SK-N-SH (cell line): ENCODE data around the gene TES. TPM values are rescaled to one million over a fixed set of nuclear protein-coding genes. Genes with fewer than 3 reads are reported as not detected.

Source experiments
- CTCF ChIA-PET: fragments of 300-600, 350-600 bp; formaldehyde crosslinking; extraction: SDS; loops from one replicate; lab custom pipeline; 2021; lab: Yijun Ruan, JAX
- POLR2A ChIA-PET: fragments of 350-600 bp; sonication (Branson Sonifier 250); formaldehyde crosslinking; extraction: SDS; loops from one replicate; lab custom pipeline; 2020; ENCODE audit warnings: antibody characterized with exemption, inconsistent platforms; lab: Yijun Ruan, JAX
- DNase-seq: peaks from one replicate; pipeline ENCODE4 v3.0.0; 2012
- H2AFZ ChIP-seq: fragments of 200-600 bp; sonication (generic); 2 replicates; pipeline ENCODE4 v1.8.1; 2016; ENCODE audit warnings: antibody characterized with exemption, mild to moderate bottlenecking, low read depth
- H3F3A ChIP-seq: fragments of 200-600 bp; sonication (generic); replicated peaks from 2 replicates; pipeline ENCODE3; 2016; ENCODE audit warnings: antibody characterized with exemption, mild to moderate bottlenecking; ENCODE audit not compliant: insufficient read depth
- H3K27ac ChIP-seq, 2 experiments: fragments of 200-500 bp in 1 of 2; fragments of 200-600 bp in 1 of 2; sonication (Bioruptor generic) in 1 of 2; sonication (generic), shearing (Covaris generic) in 1 of 2; 2 replicates each; pipeline versions ENCODE4 v1.5.1 to v1.6.1; 2014 to 2016; ENCODE audit warnings: low read depth in 2 of 2, inconsistent platforms in 1 of 2, low read length in 1 of 2, mild to moderate bottlenecking in 1 of 2, mixed read lengths in 1 of 2
- H3K27me3 ChIP-seq: fragments of 200-600 bp; sonication (generic), shearing (Covaris generic); 2 replicates; pipeline ENCODE4 v1.6.1; 2016; ENCODE audit warnings: mixed run types; ENCODE audit not compliant: insufficient read depth
- H3K36me3 ChIP-seq, 2 experiments: fragments of 200-500 bp in 1 of 2; fragments of 200-600 bp in 1 of 2; sonication (Bioruptor generic) in 1 of 2; sonication (generic) in 1 of 2; replicated peaks in 1 of 2; 2 replicates each; pipeline versions ENCODE3 to v1.5.1; 2014 to 2016; ENCODE audit warnings: low read length in 1 of 2, mild to moderate bottlenecking in 1 of 2; ENCODE audit not compliant: insufficient read depth in 2 of 2, control insufficient read depth in 1 of 2
- H3K4me1 ChIP-seq, 2 experiments: fragments of 200-500 bp in 1 of 2; fragments of 200-600 bp in 1 of 2; sonication (Bioruptor generic) in 1 of 2; sonication (generic), shearing (Covaris generic) in 1 of 2; 2 replicates each; pipeline versions ENCODE4 v1.5.1 to v1.6.1; 2014 to 2016; ENCODE audit warnings: low read depth in 1 of 2, low read length in 1 of 2, mixed run types in 1 of 2; ENCODE audit not compliant: insufficient read depth in 2 of 2, control insufficient read depth in 1 of 2
- H3K4me2 ChIP-seq: fragments of 200-600 bp; sonication (generic), shearing (Covaris generic); 2 replicates; pipeline ENCODE4 v1.6.1; 2017; ENCODE audit warnings: mixed run types
- H3K4me3 ChIP-seq, 2 experiments: fragments of 200-500 bp in 1 of 2; fragments of 200-600 bp in 1 of 2; sonication (Bioruptor generic) in 1 of 2; sonication (generic), shearing (Covaris generic) in 1 of 2; 2 replicates each; pipeline versions ENCODE4 v1.5.1 to v1.8.1; 2014 to 2016; ENCODE audit warnings: low read depth in 2 of 2, inconsistent platforms in 1 of 2, low read length in 1 of 2, mild to moderate bottlenecking in 1 of 2, mixed read lengths in 1 of 2, moderate library complexity in 1 of 2
- H3K79me2 ChIP-seq: fragments of 200-600 bp; sonication (generic); 2 replicates; pipeline ENCODE4 v1.8.1; 2017; ENCODE audit warnings: mild to moderate bottlenecking; ENCODE audit not compliant: insufficient read depth
- H3K9ac ChIP-seq: fragments of 200-600 bp; sonication (generic); 2 replicates; pipeline ENCODE4 v1.6.1; 2017; ENCODE audit warnings: mixed run types
- H3K9me2 ChIP-seq: fragments of 200-600 bp; sonication (generic); 2 replicates; pipeline ENCODE4 v1.6.1; 2017; ENCODE audit warnings: mixed run types
- H3K9me3 ChIP-seq: fragments of 200-600 bp; sonication (generic); 2 replicates; pipeline ENCODE4 v1.6.1; 2017; ENCODE audit warnings: mixed run types, mild to moderate bottlenecking, moderate library complexity
- H4K20me1 ChIP-seq: fragments of 200-600 bp; sonication (generic); 2 replicates; pipeline ENCODE4 v1.6.1; 2017; ENCODE audit warnings: mild to moderate bottlenecking, mixed run types; ENCODE audit not compliant: insufficient read depth
- EZH2phosphoT487 ChIP-seq: fragments of 200-600 bp; sonication (generic); IDR thresholded peaks from 2 replicates; pipeline ENCODE4 v1.6.1; 2017; ENCODE audit warnings: low read depth, mixed run types, mild to moderate bottlenecking, antibody characterized with exemption, moderate library complexity, borderline replicate concordance
- IRF3 ChIP-seq: fragments of 150-350 bp; IDR thresholded peaks from 2 replicates; pipeline ENCODE4 v1.6.1; 2016; ENCODE audit warnings: mild to moderate bottlenecking, low read depth, low read length
- JUND ChIP-seq: IDR thresholded peaks from 2 replicates; pipeline ENCODE4 v1.4.0; 2012
- MAX ChIP-seq: IDR thresholded peaks from 2 replicates; pipeline ENCODE4 v1.4.0; 2012; ENCODE audit warnings: low read depth
- MXI1 ChIP-seq: IDR thresholded peaks from 2 replicates; pipeline ENCODE4 v1.6.1; 2012; ENCODE audit warnings: mild to moderate bottlenecking, low read depth, low read length, improper control_type of control experiment
- NFIC ChIP-seq: IDR thresholded peaks from 2 replicates; pipeline ENCODE4 v1.4.0; 2012; ENCODE audit warnings: borderline replicate concordance
- PBX3 ChIP-seq: IDR thresholded peaks from 2 replicates; pipeline ENCODE4; 2012
- POLR2AphosphoS5 ChIP-seq: IDR thresholded peaks from 2 replicates; pipeline ENCODE4 v1.6.1; 2012; ENCODE audit warnings: low read depth, low read length
- RXRA ChIP-seq: IDR thresholded peaks from 2 replicates; pipeline ENCODE4 v1.4.0; 2012; ENCODE audit warnings: low read depth, mild to moderate bottlenecking, borderline replicate concordance
- SIN3A ChIP-seq: IDR thresholded peaks from 2 replicates; pipeline ENCODE4 v1.6.1; 2012; ENCODE audit warnings: low read depth, mild to moderate bottlenecking, low read length, moderate library complexity, borderline replicate concordance
- SMC3 ChIP-seq: IDR thresholded peaks from 2 replicates; pipeline ENCODE4 v1.6.1; 2012; ENCODE audit warnings: low read depth, low read length, improper control_type of control experiment
- USF1 ChIP-seq: IDR thresholded peaks from 2 replicates; pipeline ENCODE4 v1.4.0; 2012; ENCODE audit warnings: low read depth, borderline replicate concordance
- YY1 ChIP-seq: IDR thresholded peaks from 2 replicates; pipeline ENCODE4 v1.4.0; 2012; ENCODE audit warnings: low read depth, mild to moderate bottlenecking
- WGBS: methylation state at CpG from one replicate; pipeline ENCODE4 v1.1.6; 2017; ENCODE audit warnings: low lambda C conversion rate; 5-methylcytosine and 5-hydroxymethylcytosine counted together
- polyA plus RNA-seq, 3 experiments: library from polyadenylated mRNA; depleted of rRNA; stranded (reverse); fragments of >200 nt; gene quantifications; 2 replicates each; pipeline ENCODE4 v1.2.3, GENCODE V29; 2012
- TF ChIP-seq, protein P1 (sequence below): IDR thresholded peaks from 2 replicates; pipeline ENCODE4 v1.6.1; 2012; ENCODE audit warnings: mild to moderate bottlenecking, low read depth, low read length, moderate library complexity

TES gene
- polyA plus RNA-seq, 1 of the 3 experiments (the other 2 are of a cell fraction) = 9.5 TPM

DNA sequence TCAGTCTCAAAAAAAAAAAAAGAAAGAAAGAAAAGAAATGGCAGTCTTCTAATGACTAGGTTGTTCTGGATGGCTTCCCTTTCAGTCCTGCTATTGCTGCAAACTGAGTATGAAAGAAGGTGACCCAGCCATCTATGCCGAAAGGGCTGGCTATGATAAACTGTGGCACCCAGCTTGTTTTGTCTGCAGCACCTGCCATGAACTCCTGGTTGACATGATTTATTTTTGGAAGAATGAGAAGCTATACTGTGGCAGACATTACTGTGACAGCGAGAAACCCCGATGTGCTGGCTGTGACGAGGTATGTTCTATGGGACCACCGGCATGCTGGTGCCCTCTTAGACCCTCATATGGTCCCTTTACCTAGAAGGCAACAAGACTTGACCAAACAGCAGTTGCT lies 41.3 kb downstream of the TES start:
- no peak overlapping the region for H3K27ac ChIP-seq
- H3K27me3 ChIP-seq = no peaks in the 10 kb centered on the region
- no peaks in the 10 kb centered on the region; a peak in 2 of 4 replicates for H3K4me1 ChIP-seq
- no peak overlapping the region for H3K9ac ChIP-seq
- H3F3A ChIP-seq = no peaks in the 10 kb centered on the region
- H3K9me2 ChIP-seq = no peaks in the 10 kb centered on the region
- H2AFZ ChIP-seq = no peak overlapping the region
- no peak for DNase-seq
- WGBS = 94% methylated on average over 5 of the region's 5 CpGs
- TF ChIP-seq NFIC = no peak
- TF ChIP-seq POLR2AphosphoS5 = no peak
- TF ChIP-seq, protein P1, sequence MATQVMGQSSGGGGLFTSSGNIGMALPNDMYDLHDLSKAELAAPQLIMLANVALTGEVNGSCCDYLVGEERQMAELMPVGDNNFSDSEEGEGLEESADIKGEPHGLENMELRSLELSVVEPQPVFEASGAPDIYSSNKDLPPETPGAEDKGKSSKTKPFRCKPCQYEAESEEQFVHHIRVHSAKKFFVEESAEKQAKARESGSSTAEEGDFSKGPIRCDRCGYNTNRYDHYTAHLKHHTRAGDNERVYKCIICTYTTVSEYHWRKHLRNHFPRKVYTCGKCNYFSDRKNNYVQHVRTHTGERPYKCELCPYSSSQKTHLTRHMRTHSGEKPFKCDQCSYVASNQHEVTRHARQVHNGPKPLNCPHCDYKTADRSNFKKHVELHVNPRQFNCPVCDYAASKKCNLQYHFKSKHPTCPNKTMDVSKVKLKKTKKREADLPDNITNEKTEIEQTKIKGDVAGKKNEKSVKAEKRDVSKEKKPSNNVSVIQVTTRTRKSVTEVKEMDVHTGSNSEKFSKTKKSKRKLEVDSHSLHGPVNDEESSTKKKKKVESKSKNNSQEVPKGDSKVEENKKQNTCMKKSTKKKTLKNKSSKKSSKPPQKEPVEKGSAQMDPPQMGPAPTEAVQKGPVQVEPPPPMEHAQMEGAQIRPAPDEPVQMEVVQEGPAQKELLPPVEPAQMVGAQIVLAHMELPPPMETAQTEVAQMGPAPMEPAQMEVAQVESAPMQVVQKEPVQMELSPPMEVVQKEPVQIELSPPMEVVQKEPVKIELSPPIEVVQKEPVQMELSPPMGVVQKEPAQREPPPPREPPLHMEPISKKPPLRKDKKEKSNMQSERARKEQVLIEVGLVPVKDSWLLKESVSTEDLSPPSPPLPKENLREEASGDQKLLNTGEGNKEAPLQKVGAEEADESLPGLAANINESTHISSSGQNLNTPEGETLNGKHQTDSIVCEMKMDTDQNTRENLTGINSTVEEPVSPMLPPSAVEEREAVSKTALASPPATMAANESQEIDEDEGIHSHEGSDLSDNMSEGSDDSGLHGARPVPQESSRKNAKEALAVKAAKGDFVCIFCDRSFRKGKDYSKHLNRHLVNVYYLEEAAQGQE = no peak
- TF ChIP-seq YY1 = no peak
- no peak for TF ChIP-seq EZH2phosphoT487
- TF ChIP-seq RXRA = no peak
- TF ChIP-seq MAX = no peak
- TF ChIP-seq MXI1 = no peak
- no peak for TF ChIP-seq SMC3
- TF ChIP-seq USF1 = no peak
- no peaks in the 10 kb centered on the region for H3K79me2 ChIP-seq
- ChIA-PET POLR2A (no interaction called here), CTCF (interaction anchor here (0.7 to 10.5 kb wide), 10 partner anchors 8 to 342 kb away, joined by 3 to 129 read pairs (median 3); no protein-coding TSS in a partner anchor)
- H4K20me1 ChIP-seq = no peaks in the 10 kb centered on the region
- no peak overlapping the region for H3K4me3 ChIP-seq
- H3K4me2 ChIP-seq = no peak overlapping the region
- H3K36me3 ChIP-seq = peaks cover 0 to 34% of the 10 kb centered on the region in 2 experiments
- no peaks in the 10 kb centered on the region for H3K9me3 ChIP-seq

DNA sequence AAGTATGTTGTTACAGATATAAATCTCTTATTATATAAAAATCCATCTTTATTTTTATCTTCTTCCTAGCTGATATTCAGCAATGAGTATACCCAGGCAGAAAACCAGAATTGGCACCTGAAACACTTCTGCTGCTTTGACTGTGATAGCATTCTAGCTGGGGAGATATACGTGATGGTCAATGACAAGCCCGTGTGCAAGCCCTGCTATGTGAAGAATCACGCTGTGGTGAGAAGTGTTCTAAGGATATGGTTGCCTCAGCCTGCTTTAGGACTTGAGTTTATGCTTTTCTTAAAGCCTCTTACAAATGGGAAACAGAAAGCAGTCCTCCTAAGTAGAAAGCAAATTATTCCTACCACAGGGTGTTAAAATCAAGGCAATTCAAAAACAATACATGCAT lies 41.9 kb downstream of the TES start:
- POLR2A ChIA-PET = no interaction called here
- CTCF ChIA-PET = interaction anchor here (1.0 to 10.5 kb wide), 9 partner anchors 11 to 342 kb away, joined by 3 to 129 read pairs (median 3); no protein-coding TSS in a partner anchor
- Histone ChIP-seq H3K9me3 (no peaks in the 10 kb centered on the region), H3K4me3 (no peak overlapping the region), H3K27me3 (no peaks in the 10 kb centered on the region), H3K79me2 (no peaks in the 10 kb centered on the region), H3K9ac (no peak overlapping the region), H4K20me1 (no peaks in the 10 kb centered on the region), H2AFZ (no peak overlapping the region), H3K27ac (no peak overlapping the region), H3K4me1 (no peaks in the 10 kb centered on the region; a peak in 2 of 4 replicates), H3K9me2 (no peaks in the 10 kb centered on the region), H3F3A (no peaks in the 10 kb centered on the region), H3K4me2 (no peak overlapping the region), H3K36me3 (peaks cover 0 to 39% of the 10 kb centered on the region in 2 experiments)
- DNase-seq = no peak
- no peak for TF ChIP-seq IRF3
- no peak for TF ChIP-seq SIN3A
- TF ChIP-seq JUND = no peak
- no peak for TF ChIP-seq POLR2AphosphoS5
- TF ChIP-seq MXI1 = no peak
- no peak for TF ChIP-seq NFIC
- no peak for TF ChIP-seq PBX3
- 93% methylated on average over 3 of the region's 3 CpGs for WGBS
